ENCODE results near the gene DNM3.

DNM3 gene

DNA sequence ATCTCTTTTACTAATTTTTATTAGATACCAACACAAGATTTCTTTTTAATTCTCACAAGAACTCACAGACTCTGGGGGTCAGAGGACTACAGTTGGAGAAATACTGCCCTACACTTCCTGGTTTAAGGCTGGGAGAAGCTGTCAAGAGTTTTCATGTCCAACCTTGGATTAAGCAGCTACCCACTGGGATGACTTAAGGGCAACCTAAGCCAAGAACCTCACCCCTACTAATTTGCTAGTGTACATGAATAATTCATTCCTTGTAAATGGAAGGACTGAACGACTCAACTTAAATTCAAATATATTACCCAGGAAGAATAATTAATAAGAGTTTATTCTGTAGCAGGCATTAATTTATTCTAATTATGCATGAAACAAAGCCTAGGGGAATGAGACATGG is 396.9 kb downstream of the DNM3 start:
- no peak overlapping the region for H3K27ac ChIP-seq (ENCODE audit: low read depth, low read length)
- no peaks in the 10 kb centered on the region for H3K27me3 ChIP-seq (ENCODE audit: control insufficient read depth, insufficient read depth, low read length)

GRCh38 chr1:172238965-172239364 is 397.7 kb downstream of the DNM3 start:
- Histone ChIP-seq H3K27me3 (ENCODE audit: control insufficient read depth, insufficient read depth, low read length) (no peaks in the 10 kb centered on the region), H3K4me3 (ENCODE audit: low read depth, low read length) (no peak overlapping the region), H3K9me3 (ENCODE audit: control insufficient read depth, insufficient read depth, low read depth, low read length) (no peaks in the 10 kb centered on the region), H3K36me3 (ENCODE audit: control insufficient read depth, insufficient read depth, low read length) (no peaks in the 10 kb centered on the region), H3K27ac (ENCODE audit: low read depth, low read length) (no peak overlapping the region), H3K9ac (ENCODE audit: low read length) (no peak overlapping the region), H3K4me1 (ENCODE audit: control insufficient read depth, insufficient read depth, low read length) (no peaks in the 10 kb centered on the region)

More for the DNA sequence above, 396.9 kb downstream of the DNM3 start:
- Histone ChIP-seq H3K9ac (ENCODE audit: low read length) (no peak overlapping the region), H3K4me1 (ENCODE audit: control insufficient read depth, insufficient read depth, low read length) (no peaks in the 10 kb centered on the region), H3K4me3 (ENCODE audit: low read depth, low read length) (no peak overlapping the region), H3K36me3 (ENCODE audit: control insufficient read depth, insufficient read depth, low read length) (no peaks in the 10 kb centered on the region), H3K9me3 (ENCODE audit: control insufficient read depth, insufficient read depth, low read depth, low read length) (no peaks in the 10 kb centered on the region)

DNA sequence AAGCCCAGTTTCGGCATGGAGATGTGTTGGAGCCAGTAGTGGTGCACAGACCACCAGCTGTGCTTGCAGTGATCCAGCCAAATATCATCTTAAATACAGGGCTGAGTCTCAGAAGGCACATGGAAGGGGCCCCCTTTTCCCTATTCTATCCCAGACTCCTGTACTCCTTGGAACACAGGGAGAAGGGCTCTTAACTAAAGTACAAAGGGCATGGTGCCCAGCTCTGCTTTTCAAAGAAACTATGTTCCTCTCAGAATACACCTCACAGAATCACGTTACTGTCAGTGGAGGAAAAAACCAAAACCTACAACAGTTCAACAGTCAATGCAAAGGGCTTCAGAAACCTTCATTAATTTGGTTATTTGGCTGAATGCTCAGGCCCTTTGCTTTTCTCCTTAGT is 398.6 kb downstream of the DNM3 start:
- Histone ChIP-seq H3K36me3 (ENCODE audit: control insufficient read depth, insufficient read depth, low read length) (no peaks in the 10 kb centered on the region), H3K9me3 (ENCODE audit: control insufficient read depth, insufficient read depth, low read depth, low read length) (no peaks in the 10 kb centered on the region), H3K27me3 (ENCODE audit: control insufficient read depth, insufficient read depth, low read length) (no peaks in the 10 kb centered on the region), H3K27ac (ENCODE audit: low read depth, low read length) (no peak overlapping the region), H3K4me1 (ENCODE audit: control insufficient read depth, insufficient read depth, low read length) (no peaks in the 10 kb centered on the region), H3K9ac (ENCODE audit: low read length) (no peak overlapping the region), H3K4me3 (ENCODE audit: low read depth, low read length) (no peak overlapping the region)

- Histone ChIP-seq H3K4me1 (ENCODE audit: control insufficient read depth, insufficient read depth, low read length) (no peaks in the 10 kb centered on the region), H3K27me3 (ENCODE audit: control insufficient read depth, insufficient read depth, low read length) (no peaks in the 10 kb centered on the region), H3K36me3 (ENCODE audit: control insufficient read depth, insufficient read depth, low read length) (no peaks in the 10 kb centered on the region), H3K4me3 (ENCODE audit: low read depth, low read length) (no peak overlapping the region), H3K9me3 (ENCODE audit: control insufficient read depth, insufficient read depth, low read depth, low read length) (no peaks in the 10 kb centered on the region), H3K9ac (ENCODE audit: low read length) (no peak overlapping the region), H3K27ac (ENCODE audit: low read depth, low read length) (no peak overlapping the region)
Observed at GRCh38 chr1:172241540-172241939, 400.2 kb downstream of the DNM3 start.

DNA sequence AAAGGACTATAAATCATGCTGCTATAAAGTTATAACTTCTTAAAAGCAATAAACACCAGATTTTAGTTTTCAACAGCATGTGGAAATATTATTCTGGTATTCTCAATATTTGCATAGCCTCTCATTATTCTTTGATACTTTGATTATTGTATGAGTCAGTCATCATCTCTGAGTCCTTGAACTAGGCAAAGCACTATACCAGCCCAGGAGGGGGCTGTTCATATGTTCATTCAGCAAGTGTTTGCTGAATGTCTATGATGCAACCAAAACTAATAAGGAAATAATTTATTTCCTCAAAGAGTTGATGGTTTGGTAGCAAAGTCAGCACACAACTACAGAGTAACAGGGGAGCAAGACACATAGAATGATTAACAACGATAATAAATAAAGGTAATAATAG is 403.6 kb downstream of the DNM3 start:
- H3K9me3 ChIP-seq (ENCODE audit: control insufficient read depth, insufficient read depth, low read depth, low read length), result no peaks in the 10 kb centered on the region
- H3K4me3 ChIP-seq (ENCODE audit: low read depth, low read length), result no peak overlapping the region
- no peaks in the 10 kb centered on the region for H3K36me3 ChIP-seq (ENCODE audit: control insufficient read depth, insufficient read depth, low read length)
- H3K27me3 ChIP-seq (ENCODE audit: control insufficient read depth, insufficient read depth, low read length), result no peaks in the 10 kb centered on the region
- H3K27ac ChIP-seq (ENCODE audit: low read depth, low read length), result no peak overlapping the region
- no peaks in the 10 kb centered on the region for H3K4me1 ChIP-seq (ENCODE audit: control insufficient read depth, insufficient read depth, low read length)
- no peak overlapping the region for H3K9ac ChIP-seq (ENCODE audit: low read length)

DNA sequence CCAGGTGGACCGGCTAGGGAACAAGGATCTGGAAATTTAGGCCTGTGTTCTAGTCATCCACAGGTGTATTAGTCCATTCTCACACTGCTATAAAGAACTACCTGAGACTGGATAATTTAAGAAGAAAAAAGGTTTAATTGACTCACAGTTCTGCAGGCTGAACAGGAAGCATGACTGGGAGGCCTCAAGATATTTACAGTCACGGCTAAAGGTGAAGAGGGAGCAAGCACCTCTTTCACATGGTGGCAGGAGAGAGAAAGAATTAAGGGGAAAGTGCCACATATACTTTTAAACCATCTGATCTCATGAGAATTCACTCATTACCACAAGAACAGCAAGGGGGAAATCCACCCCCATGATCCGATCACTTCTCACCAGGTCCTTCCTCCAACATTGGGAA is 404.5 kb downstream of the DNM3 start:
- H3K27ac ChIP-seq (ENCODE audit: low read depth, low read length), result no peak overlapping the region
- H3K4me3 ChIP-seq (ENCODE audit: low read depth, low read length), result no peak overlapping the region
- H3K9ac ChIP-seq (ENCODE audit: low read length), result no peak overlapping the region
- H3K27me3 ChIP-seq (ENCODE audit: control insufficient read depth, insufficient read depth, low read length), result no peaks in the 10 kb centered on the region
- H3K4me1 ChIP-seq (ENCODE audit: control insufficient read depth, insufficient read depth, low read length), result no peaks in the 10 kb centered on the region
- H3K36me3 ChIP-seq (ENCODE audit: control insufficient read depth, insufficient read depth, low read length), result no peaks in the 10 kb centered on the region
- no peaks in the 10 kb centered on the region for H3K9me3 ChIP-seq (ENCODE audit: control insufficient read depth, insufficient read depth, low read depth, low read length)

GRCh38 chr1:172246521-172247390 is 405.5 kb downstream of the DNM3 start:
- no peak overlapping the region for H3K9ac ChIP-seq (ENCODE audit: low read length)
- H3K27me3 ChIP-seq (ENCODE audit: control insufficient read depth, insufficient read depth, low read length), result no peaks in the 10 kb centered on the region
- H3K4me1 ChIP-seq (ENCODE audit: control insufficient read depth, insufficient read depth, low read length), result no peaks in the 10 kb centered on the region
- H3K27ac ChIP-seq (ENCODE audit: low read depth, low read length), result no peak overlapping the region
- no peaks in the 10 kb centered on the region for H3K36me3 ChIP-seq (ENCODE audit: control insufficient read depth, insufficient read depth, low read length)
- H3K9me3 ChIP-seq (ENCODE audit: control insufficient read depth, insufficient read depth, low read depth, low read length), result no peaks in the 10 kb centered on the region
- H3K4me3 ChIP-seq (ENCODE audit: low read depth, low read length), result no peak overlapping the region

DNA sequence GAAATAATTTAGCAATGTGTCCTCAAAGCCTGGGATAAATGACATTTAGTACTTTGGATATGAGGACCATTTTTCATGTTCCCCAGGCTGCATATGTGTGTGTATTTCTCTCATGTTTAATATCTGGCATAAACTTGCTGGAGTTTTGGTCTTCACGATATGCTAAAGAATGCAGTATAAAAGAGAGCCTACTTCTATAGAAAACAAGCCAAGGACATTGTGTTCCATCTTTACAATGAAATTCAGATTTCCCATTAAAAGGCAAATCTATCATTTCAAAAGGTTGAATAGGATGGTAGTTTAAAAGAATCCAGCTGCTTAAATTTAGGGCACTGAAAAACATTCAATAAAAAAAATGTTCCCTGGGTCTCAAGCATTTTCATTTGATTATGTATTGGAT is 410.2 kb downstream of the DNM3 start:
- H3K4me3 ChIP-seq (ENCODE audit: low read depth, low read length), result no peak overlapping the region
- H3K9me3 ChIP-seq (ENCODE audit: control insufficient read depth, insufficient read depth, low read depth, low read length), result no peaks in the 10 kb centered on the region
- no peaks in the 10 kb centered on the region for H3K36me3 ChIP-seq (ENCODE audit: control insufficient read depth, insufficient read depth, low read length)
- no peak overlapping the region for H3K27ac ChIP-seq (ENCODE audit: low read depth, low read length)
- H3K9ac ChIP-seq (ENCODE audit: low read length), result no peak overlapping the region
- H3K4me1 ChIP-seq (ENCODE audit: control insufficient read depth, insufficient read depth, low read length), result no peaks in the 10 kb centered on the region
- H3K27me3 ChIP-seq (ENCODE audit: control insufficient read depth, insufficient read depth, low read length), result no peaks in the 10 kb centered on the region

DNA sequence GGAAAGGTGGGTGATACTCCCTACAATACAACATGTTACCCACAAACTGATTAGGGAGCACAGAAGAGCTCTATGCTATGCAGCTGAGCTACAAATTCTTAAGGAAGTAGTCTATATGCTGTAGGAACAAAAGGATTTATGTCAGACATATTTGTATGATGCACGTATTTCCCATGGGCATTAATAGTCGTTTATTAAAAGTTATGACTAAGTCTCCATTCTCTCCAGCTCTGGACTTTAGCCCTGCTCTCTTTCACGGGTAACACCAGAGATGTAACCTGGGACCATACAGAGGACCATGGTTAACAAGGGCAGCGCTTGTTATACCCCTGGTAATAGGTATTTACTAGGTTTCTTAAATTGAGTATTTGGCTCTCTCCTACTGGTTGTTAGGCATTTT is 411.0 kb downstream of the DNM3 start:
- H3K9me3 ChIP-seq (ENCODE audit: control insufficient read depth, insufficient read depth, low read depth, low read length), result no peaks in the 10 kb centered on the region
- H3K27ac ChIP-seq (ENCODE audit: low read depth, low read length), result no peak overlapping the region
- no peaks in the 10 kb centered on the region for H3K27me3 ChIP-seq (ENCODE audit: control insufficient read depth, insufficient read depth, low read length)
- H3K36me3 ChIP-seq (ENCODE audit: control insufficient read depth, insufficient read depth, low read length), result no peaks in the 10 kb centered on the region
- no peak overlapping the region for H3K4me3 ChIP-seq (ENCODE audit: low read depth, low read length)
- no peak overlapping the region for H3K9ac ChIP-seq (ENCODE audit: low read length)
- no peaks in the 10 kb centered on the region for H3K4me1 ChIP-seq (ENCODE audit: control insufficient read depth, insufficient read depth, low read length)

GRCh38 chr1:172252958-172253357 is 411.7 kb downstream of the DNM3 start:
- H3K27me3 ChIP-seq (ENCODE audit: control insufficient read depth, insufficient read depth, low read length), result no peaks in the 10 kb centered on the region
- no peaks in the 10 kb centered on the region for H3K36me3 ChIP-seq (ENCODE audit: control insufficient read depth, insufficient read depth, low read length)
- H3K9me3 ChIP-seq (ENCODE audit: control insufficient read depth, insufficient read depth, low read depth, low read length), result no peaks in the 10 kb centered on the region
- H3K4me3 ChIP-seq (ENCODE audit: low read depth, low read length), result no peak overlapping the region
- H3K9ac ChIP-seq (ENCODE audit: low read length), result no peak overlapping the region
- H3K4me1 ChIP-seq (ENCODE audit: control insufficient read depth, insufficient read depth, low read length), result no peaks in the 10 kb centered on the region
- H3K27ac ChIP-seq (ENCODE audit: low read depth, low read length), result no peak overlapping the region

GRCh38 chr1:172254521-172255222 is 413.4 kb downstream of the DNM3 start:
- no peak overlapping the region for H3K27ac ChIP-seq (ENCODE audit: low read depth, low read length)
- no peak overlapping the region for H3K9ac ChIP-seq (ENCODE audit: low read length)
- no peak overlapping the region for H3K4me3 ChIP-seq (ENCODE audit: low read depth, low read length)

More at GRCh38 chr1:172254521-172255222, 413.4 kb downstream of the DNM3 start:
- Histone ChIP-seq H3K4me1 (ENCODE audit: control insufficient read depth, insufficient read depth, low read length) (no peaks in the 10 kb centered on the region), H3K27me3 (ENCODE audit: control insufficient read depth, insufficient read depth, low read length) (no peaks in the 10 kb centered on the region), H3K9me3 (ENCODE audit: control insufficient read depth, insufficient read depth, low read depth, low read length) (no peaks in the 10 kb centered on the region), H3K36me3 (ENCODE audit: control insufficient read depth, insufficient read depth, low read length) (no peaks in the 10 kb centered on the region)

Data from HUES6 (cell line).